Activated naive CD4-positive, alpha-beta T cell treated with Interleukin-2 at 50 U/mL for 16 hours (primary cell): ENCODE measurements around the gene LPP.

ENCODE experiments used
- DNase-seq: peaks from one replicate; pipeline ENCODE4 v3.0.0-alpha.2; 2020

LPP gene

DNA sequence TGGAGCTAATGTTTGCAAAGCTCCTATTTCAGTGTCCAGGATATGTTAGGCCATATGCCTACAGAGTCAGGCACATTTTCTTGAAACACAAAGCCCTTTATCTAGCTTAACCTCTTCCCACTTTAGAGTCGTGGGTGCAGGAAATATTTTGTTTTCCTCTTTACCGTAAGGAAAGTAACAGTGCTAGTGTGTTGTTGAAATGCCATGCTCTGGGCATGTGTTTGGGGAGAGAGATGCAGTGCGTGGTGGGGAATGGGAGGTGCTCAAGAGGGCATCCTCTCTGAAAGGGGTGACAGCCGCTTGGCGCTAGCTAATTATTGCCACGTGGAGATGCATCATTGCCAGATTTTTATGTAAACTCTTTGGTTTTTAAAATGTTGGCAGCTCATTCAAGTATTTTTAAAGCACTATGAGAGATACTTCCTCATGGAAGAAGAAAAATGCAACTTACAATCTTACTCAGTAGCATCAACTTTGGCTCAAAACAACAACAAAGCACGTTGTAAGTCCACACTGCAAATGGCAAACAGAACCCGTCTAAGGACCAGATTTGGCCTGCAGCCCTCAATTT, 152.6 kb downstream of the LPP start:
- no peak for DNase-seq

DNA sequence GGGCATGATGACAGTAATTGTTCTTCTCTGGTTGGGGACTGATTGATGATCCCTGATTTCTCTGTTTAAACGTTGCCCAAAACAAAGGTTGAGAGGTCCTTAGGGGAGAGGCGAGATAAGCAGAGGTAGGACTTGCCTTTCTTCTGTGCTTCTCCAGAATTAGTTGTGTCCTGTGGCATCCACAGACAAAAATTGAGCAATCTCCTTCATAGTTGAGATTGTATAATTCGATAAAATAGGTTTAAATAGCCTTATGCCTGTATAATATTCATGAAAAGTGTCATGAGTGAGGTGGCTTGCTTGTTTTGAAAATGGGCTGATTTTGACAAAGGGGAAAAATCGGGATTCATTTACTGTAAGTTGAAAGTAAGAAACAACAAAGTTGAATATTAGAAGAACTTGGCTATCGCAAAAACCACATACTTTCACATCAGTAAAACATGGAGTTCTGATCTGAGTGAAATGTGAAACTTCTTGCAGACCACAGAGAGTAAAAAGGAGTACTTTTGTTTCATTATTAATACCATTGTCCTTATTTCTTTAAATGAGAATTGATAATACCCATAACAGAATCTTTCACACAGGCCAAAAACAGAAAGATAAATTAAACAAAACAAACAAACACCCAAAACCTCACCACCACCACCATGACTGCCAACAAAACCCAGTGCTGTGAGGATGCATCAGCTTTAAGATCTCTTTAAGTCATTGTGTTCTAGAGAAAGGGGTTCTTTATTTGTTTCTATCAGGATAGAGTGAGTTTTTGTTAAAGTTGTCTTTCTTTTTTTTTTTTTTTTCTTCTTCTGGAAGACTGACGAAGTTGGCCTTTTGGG, 155.7 kb downstream of the LPP start:
- peak; percentile 36 for DNase-seq

DNA sequence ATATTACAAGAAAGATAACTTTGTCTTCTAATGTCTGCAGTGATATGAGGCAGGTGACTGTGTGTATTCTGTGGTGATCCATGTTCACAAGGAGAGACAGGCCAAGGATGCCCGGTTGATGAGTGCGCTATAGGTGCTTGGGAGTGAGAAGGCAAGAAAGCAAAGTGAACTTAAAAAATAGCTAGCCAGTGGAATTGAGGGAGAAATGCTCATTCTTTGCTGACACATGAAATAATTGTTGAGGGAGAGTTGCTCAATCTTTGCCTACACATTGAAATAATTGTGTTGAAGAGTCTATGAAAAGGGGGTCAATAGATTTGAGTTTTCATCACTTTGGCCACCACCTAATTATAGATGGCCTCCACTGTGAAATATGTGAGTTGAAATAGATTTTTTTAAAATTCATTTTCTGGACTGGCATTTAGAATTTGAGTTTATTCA, 156.3 kb downstream of the LPP start:
- DNase-seq, result no peak

DNA sequence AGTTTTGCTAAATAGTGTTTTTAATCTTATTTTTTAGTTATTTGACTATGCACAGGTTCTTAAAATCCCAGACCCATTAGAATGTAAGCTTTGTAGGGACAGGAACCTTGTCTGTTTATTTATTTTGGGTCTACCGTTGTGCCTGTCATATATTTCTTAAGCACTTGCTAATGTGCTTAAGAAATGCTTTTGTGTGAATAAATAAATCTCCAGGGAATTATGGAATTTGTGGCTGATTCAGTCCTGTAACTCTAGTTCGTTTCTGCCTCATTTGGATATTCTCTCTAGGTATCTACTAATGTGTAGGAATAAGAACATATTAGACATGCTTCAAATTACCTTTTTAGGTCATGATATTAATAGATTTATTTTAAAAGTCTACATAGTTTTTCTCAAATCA, 161.6 kb downstream of the LPP start:
- DNase-seq, result no peak

DNA sequence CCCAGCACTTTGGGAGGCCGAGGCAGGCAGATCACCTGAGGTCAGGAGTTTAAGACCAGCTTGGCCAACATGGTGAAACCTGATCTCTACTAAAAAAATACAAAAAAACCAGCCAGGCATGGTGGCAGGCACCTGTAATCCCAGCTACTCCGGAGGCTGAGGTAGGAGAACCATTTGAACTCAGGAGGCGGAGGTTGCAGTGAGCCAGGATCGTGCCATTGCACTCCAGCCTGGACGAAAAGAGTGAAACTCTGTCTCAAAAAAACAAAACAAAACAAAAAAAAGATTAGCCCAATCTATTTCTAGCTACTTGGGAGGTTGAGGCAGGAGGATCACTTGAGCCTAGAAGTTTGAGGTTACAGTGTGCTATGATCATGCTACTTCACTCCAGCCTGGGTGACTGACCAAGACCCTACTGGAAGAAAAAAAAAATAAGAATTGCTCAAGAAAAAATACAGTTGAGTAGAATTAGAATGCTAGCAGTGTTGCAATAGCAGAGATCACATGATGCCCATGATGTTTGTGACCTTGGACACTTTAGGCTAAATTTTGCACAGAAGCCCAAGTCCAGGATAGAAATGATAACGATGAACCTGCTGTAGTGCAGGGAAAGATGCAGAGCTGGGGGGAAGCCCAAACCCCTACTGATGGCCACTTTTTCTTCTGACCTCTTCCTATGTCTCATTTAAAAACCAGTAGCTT, 162.2 kb downstream of the LPP start:
- DNase-seq, result no peak

DNA sequence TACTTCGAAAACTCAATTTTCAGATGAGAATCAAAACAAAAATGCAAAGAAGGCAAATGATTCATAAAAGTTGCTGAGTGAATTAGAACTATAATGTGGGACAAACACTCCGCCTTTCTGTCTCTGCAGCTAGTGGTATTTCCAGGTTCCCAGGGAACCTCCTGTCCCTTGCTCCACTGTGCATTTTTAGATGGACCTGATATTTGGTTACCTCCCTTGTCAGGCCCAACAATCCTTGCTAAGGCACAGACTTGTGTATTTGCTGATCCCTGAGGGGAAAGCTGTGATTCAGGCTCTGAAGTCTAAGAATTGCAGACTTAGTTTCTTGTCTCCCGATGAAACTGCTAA, 162.7 kb downstream of the LPP start:
- no peak for DNase-seq

DNA sequence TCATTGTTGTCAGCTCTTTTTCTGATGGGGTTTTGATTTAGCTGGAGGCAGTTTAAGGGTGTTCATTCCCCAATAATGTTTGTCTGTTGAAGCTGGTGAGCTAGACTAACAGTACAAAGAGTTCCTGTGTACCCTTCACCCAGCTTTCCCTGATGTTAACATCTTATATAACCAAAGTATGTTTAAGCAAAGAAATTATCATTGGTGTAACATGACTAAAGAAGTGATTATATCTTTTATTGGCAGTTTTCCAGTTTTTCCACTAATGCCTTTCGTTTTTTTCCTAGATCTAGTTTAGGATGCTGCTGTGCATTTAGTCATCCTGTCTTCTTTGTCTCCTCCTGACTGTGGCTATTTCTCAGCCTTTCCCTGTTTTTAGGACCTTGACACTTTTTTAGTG, 165.6 kb downstream of the LPP start:
- DNase-seq, result no peak

DNA sequence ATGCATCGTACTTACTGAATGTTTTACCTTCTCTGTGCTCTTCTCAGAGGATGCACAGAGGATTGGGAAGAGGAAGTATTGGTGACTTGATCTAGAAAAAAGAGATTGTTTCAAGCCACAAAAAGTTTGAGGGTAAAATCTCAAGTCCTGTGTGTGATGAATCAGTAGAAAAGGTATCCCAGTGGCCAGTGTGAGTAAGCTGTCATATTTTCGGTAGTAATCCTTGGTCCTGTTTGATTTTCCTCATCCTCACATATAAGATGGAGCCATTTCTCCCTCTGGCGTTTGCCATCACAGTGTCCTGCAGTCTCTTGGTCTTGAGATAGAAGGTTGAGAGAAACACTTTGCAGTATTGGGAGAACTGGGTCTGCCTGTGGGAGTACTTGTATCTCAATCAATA, 166.8 kb downstream of the LPP start:
- DNase-seq, result no peak

DNA sequence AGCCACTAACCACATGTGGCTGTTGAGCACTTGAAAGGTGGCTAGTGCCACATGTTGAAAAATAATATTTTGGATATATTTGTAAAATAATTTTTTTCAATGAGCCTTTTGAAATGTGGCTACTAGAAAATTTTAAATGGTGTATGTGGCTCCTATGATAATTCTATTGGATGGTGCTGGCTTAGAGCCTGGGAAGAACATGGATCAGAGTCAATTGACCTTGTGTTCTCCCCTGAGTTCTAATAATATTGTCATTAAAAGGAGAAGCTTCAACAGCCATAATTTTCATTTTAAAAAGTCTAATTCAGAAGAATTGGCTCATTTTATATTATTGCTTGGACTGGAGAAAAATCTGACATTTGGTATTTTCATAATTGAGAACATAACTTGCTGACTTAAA, 167.3 kb downstream of the LPP start:
- no peak for DNase-seq

DNA sequence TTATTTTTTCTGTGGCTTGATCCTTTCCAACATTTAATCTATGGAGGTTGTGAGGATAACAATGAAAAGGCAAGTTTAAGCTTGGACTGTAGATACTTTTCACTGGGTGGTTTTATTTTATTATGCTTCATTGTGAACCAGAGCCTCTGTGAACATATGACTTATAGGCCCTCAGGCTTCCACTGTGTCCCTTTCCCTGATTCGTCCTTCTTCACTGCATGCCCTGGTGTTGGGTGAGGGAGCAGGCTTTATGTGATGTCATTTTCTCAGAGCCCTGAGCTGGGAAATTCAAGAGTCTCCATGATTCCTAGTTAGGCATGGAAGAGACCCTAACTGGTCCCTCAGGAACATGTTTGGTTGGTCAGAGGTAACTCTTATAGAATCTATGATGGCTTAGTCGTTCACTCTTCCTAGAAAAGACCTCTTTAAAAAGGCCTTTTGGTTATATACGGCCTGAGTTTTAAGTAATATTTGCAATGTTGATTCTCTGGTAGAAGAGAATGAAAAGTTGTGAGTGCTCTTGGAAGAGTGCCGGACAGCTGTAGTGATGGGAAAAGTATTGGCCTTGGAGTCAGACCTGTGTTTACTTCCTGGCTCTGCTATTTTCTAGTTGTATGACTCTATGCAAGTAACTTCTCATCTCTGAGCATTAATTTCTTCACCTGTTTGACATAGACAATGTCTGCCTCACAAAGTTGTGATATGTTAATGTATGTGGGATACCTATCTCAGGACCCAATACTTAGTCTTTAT, 168.4 kb downstream of the LPP start:
- no peak for DNase-seq

DNA sequence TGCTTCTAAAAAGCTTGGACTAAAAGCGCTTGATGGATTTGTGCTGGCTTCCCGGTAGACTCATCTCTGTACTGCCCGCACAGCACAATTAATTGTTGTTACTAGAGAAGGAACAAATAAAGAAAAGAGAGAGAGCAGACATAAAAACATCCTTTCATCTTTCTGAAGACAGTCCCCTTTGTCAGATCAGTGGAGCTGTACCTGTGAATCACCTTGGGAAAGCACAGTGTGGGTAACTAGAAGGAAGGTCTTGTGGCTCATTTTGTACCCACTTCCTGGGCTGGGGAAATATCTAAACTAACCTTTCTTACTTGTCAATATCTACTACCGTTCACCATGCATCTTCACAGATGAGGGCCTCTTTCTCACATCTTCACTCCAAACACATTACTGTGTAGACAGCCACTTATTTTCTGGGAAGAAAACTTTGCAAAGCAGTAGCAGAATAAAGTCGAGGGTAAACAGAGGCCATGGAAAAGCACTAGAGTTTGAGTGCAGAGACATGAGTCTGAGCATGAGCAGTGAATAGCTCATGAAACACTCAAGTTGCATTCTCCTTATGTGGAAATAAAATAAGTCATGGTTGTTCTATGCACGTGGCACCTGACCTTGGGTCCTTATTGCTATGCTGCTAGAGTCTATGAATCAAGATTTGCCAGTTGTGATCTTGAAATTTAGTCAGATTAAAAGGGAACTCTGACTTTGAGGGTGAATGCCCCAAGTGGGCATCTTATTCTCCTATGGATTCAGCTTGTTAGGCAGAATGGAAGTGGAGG, 169.3 kb downstream of the LPP start:
- peak; percentile 30 for DNase-seq

DNA sequence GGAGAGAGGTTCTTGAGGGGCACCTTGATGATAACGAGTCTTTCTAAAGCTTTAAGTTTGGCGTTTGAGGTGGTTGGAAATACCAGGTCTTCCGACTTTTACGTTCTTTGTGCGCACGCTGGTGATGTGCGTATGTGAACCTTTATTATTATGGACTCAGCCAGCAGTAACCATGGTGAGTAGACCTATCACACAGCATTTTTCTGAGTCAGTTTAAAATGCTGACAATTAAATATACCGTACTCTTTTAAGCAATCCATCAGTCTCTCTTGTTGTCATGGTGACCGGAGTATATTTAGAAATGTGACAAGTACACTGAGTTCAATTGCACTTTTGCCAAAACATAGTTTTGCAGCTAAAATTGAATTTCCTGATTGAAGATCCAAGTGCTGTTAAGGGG, 172.2 kb downstream of the LPP start:
- no peak for DNase-seq

DNA sequence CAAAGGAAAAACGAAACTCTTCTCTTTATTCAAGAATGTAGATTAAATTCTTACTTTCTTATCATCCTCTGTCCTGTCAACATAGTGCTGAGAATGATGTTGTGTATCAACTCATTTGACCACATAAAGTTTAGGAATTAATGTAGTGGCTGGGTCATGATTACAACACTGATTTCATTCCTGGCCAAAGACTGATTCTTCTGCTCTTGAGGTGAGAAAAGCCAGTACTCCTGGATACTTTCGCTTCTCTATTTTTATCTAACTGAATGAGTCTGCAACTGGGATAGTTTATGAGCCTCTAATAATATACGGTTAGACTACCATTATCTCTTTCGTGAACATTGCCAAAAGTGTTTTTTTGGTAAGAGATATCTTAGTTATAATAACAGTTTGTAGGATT, 173.0 kb downstream of the LPP start:
- DNase-seq, result no peak

DNA sequence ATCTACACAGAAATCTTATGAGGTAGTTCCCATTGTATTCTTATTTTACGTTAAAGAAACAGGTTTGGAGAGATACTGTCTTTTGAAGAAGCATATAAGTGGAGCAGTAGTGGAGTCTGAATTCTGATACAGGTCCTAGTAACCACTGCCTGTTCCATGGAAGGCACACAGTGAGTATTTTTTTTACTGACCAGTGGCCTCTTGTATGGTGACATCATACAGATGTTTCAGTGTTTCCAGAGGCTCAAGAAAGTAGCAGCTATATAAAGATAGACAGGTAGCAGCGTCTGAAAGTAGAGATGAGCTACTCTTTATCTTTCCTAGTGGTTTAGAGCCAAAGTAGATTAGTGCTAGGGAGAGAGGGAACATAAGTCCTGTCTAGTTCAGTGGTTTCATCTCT, 173.5 kb downstream of the LPP start:
- DNase-seq, result no peak

DNA sequence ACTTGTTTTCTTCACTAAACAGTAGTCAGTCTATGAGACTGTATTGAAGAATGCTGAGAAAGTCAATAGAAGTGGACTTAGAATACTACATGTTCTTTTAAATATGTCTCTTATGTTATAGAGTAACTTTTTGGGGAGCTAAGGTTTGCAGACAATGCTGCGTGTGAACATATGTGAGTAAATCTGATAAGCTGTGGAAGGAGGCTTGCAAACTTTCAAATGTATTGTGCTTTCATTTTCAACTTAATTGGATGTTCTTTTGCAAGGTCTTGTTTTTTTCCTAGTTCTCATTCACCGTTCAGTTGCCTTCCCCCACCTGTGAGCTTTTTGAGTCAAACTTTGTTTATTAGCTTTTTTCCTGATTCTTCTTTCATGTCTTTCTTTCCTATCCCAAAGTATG, 176.2 kb downstream of the LPP start:
- no peak for DNase-seq

DNA sequence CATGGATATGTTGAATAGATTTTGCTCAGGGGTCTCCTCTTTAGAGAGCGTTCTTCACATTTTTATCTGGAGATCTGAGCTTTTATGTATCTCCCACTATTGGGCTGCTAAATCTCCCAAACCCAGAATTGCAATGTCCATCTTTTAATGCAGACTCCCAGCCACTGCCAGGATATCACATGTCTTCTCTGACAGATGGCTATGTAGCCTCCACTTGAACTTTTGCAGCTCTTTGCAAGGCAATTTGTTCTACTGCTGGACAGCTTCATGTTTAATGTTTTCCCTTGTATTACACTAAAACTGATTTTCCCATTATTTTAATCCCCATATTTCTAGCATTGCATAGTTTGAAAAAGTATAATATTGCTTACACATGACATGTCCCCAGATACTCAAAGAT, 177.2 kb downstream of the LPP start:
- no peak for DNase-seq

DNA sequence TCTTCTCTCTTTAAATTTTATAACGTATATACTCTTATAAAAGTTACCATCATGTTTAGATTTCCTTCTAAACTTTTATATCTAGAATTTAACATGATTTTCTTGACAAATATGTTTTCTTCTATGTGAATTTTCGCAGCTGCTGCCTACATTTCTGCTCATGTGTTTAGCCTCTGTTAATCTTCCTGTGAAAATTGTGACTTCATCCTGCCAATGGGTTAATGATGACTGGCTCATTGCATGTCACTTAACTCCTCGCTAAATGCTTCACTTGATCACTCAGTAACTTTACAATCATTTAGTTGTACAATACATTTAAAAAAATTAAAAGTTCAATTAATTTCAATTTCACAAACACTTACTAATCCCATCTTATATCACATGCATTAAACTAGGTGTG, 178.1 kb downstream of the LPP start:
- DNase-seq, result no peak

DNA sequence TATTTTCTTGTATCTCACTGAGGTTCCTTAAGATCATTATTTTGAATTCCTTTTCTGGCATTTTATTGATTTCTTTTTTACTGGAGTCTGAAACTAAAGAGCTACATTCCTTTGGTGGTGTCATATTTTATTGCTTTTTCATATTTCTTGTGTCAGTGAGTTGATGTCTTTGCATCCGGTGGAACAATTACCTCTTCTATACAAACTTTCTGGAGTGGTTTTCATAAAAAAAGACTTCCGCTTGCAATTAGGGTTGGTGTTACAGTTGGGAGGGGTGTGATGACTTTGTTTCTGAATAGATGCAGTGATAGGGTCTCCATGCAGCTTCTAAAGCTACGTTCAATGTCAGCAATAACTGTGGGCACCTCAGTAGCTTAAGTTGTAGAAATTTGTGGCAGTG, 181.7 kb downstream of the LPP start:
- DNase-seq, result no peak

DNA sequence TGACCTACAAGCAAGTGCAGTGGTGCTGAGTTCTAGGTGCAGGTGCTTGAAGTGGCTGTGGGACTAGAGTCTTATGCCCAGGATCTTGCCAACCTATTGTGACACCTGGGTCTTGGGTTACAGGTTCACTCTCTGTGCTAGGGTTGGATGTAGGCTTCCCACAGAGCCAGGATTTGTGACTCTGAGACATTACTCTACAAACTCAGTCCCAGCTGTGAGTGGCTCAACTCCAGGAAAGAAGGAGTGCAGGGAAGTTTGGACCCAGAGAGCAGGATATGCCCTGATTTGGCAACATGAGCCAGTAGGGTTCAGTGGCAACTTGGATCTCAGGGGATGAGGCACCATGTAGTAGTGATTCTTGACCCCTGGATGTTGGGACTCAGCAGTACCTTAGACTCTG, 182.2 kb downstream of the LPP start:
- no peak for DNase-seq

DNA sequence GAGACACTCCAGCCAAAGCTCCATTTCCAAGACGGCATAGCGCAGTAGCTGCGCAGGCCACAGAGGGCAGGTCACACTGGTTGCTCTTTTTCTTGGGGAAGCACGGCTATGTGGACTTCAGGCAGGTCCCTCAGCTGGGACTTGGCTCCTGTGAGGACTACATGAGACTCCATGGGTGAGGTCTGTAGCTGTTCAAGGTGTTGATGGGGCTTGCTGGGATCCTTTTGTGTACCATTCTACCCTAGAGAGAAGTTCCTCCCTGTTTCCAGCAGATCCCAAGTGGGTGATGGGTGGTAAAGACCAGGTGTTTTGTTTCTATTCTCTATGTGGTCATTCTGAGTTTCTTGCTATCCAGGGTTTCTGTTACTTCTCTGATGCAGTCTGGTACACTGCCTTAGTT, 183.3 kb downstream of the LPP start:
- DNase-seq, result no peak

DNA sequence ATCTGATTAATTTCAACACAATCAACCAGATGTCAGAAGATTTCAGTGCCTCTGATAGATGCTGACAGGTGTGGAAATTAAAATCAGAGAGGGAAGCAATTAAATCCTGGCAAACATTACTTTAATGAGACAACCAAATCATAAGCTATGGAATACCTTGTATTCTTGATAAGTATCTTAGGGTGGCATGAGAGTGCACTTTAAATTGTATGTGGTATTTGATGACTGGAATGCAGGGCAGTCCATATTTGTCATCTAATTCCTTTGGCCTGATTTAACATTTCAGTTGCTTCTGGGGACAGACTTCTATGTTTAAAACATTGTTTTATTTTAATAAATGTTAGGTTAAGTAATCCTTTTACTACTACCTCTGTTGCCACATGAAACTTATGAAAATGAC, 184.1 kb downstream of the LPP start:
- no peak for DNase-seq

DNA sequence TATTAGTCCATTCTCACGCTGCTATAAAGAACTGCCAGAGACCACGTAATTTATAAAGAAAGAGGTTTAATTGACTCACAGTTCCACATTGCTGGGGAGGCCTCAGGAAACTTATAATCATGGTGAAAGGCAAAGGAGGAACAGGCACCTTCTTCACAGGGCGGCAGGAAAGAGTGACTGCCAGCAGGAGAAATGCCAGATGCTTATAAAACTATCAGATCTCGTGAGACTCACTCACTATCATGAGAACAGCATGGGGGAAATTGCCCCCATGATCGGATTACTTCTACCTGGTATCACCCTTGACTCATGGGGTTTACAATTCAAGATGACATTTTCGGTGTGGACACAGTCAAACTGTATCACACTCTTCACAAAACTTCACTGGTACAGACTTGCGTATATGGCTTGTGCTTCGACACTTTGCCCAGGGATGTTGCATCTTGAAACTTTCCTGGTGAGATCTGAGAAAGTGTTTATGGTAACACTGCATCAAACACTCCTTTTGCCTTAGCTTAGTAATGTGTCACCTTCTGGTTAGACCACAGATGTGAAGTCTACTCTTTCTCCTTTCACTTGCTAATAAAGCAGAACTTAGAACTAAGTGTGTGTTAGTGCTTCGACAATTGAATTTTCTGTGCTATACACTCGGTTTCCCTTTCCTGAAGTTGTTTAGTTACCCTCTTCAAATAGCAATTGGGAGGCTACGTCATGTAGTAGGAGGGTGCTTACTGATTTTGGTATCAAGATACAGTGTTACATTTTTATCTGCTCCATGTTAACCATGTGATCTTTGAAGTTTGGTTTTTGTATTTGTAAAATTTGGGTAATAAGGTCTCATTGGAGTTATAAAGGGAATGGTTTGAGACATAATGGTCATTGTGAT, 185.7 kb downstream of the LPP start:
- DNase-seq, result peak; percentile 57
